Left lobe of liver (tissue), 1 donor: Measurements from ENCODE around the gene HRH2. TPM values are rescaled to one million over a fixed set of nuclear protein-coding genes. Genes with fewer than 3 reads are reported as not detected.

Source experiments
- total RNA-seq: library from RNA; stranded (reverse); gene quantifications from one replicate; pipeline ENCODE4 v1.2.1, GENCODE V29; 2021
- donor health status: DM: no; HTN: yes; CAD: no.

The HRH2 gene
- total RNA-seq, 1 donor from 2014 or later: 0.23 TPM

Other genes starting within 250 kb of the HRH2 start
- 0.13 TPM for gene DRD1, start 213.9 kb upstream of the HRH2 start, total RNA-seq
- gene SFXN1, start 179.5 kb upstream of the HRH2 start, total RNA-seq: 81.0 TPM
- not detected for gene CPLX2, start 213.5 kb downstream of the HRH2 start, total RNA-seq